Endodermal cell (in vitro differentiated cells): Measurements from ENCODE around the gene NDUFS7. TPM values are rescaled to one million over a fixed set of nuclear protein-coding genes. Genes with fewer than 3 reads are reported as not detected.

Source experiments
- DNase-seq: peaks from one replicate; pipeline ENCODE4 v3.0.0-alpha.2; 2017
- H3K27ac ChIP-seq: 2 replicates; pipeline ENCODE4 v1.5.1; 2013; ENCODE audit warnings: mild to moderate bottlenecking, low read depth, low read length, moderate library complexity
- H3K27me3 ChIP-seq: 2 replicates; pipeline ENCODE4 v1.6.1; 2013; ENCODE audit warnings: mild to moderate bottlenecking, low read length, moderate library complexity; ENCODE audit not compliant: insufficient read depth, control insufficient read depth, poor library complexity, severe bottlenecking
- H3K36me3 ChIP-seq: 2 replicates; pipeline ENCODE4 v1.7.0; 2013; ENCODE audit warnings: mild to moderate bottlenecking, low read length, moderate library complexity; ENCODE audit not compliant: control insufficient read depth, insufficient read depth
- H3K4me1 ChIP-seq: one replicate; pipeline ENCODE4 v1.7.0; 2013; ENCODE audit warnings: low read length; ENCODE audit not compliant: control insufficient read depth, insufficient read depth
- H3K4me3 ChIP-seq: 2 replicates; pipeline ENCODE4 v1.5.1; 2013; ENCODE audit warnings: mild to moderate bottlenecking, low read length, moderate library complexity
- H3K9ac ChIP-seq: 2 replicates; pipeline ENCODE4 v1.6.1; 2013; ENCODE audit warnings: mild to moderate bottlenecking, low read length, moderate library complexity; ENCODE audit not compliant: poor library complexity, severe bottlenecking; ENCODE audit errors: extremely low read depth
- H3K9me3 ChIP-seq: 2 replicates; pipeline ENCODE4 v1.6.1; 2013; ENCODE audit warnings: mild to moderate bottlenecking, low read length, moderate library complexity; ENCODE audit not compliant: control insufficient read depth
- H3K27ac Mint-ChIP-seq: 2 replicates; pipeline ENCODE4 v1.8.0; 2020; ENCODE audit warnings: mixed read lengths
- H3K27me3 Mint-ChIP-seq: 2 replicates; pipeline ENCODE4 v1.8.0; 2021; ENCODE audit warnings: mild to moderate bottlenecking, mixed read lengths; ENCODE audit not compliant: insufficient read depth
- H3K36me3 Mint-ChIP-seq: 2 replicates; pipeline ENCODE4 v1.8.0; 2020; ENCODE audit warnings: low read depth, mixed read lengths
- H3K4me1 Mint-ChIP-seq: 2 replicates; pipeline ENCODE4 v1.8.0; 2020; ENCODE audit warnings: mixed read lengths
- H3K4me3 Mint-ChIP-seq: 2 replicates; pipeline ENCODE4 v1.8.0; 2020; ENCODE audit warnings: mild to moderate bottlenecking, moderate library complexity, mixed read lengths
- H3K9me3 Mint-ChIP-seq: 2 replicates; pipeline ENCODE4 v1.8.0; 2020; ENCODE audit warnings: mild to moderate bottlenecking, mixed read lengths
- CTCF ChIP-seq: fragments of 200-600 bp; sonication (generic); conservative IDR thresholded peaks from 2 replicates; pipeline ENCODE4 v1.5.0; 2021; ENCODE audit warnings: antibody characterized with exemption, mild to moderate bottlenecking
- WGBS, 2 experiments: methylation state at CpG; one replicate each; pipeline versions ENCODE4 v1.1.5 to v1.1.7; 2013; ENCODE audit warnings: missing lambda C conversion rate in 2 of 2, mixed read lengths in 1 of 2; ENCODE audit not compliant: insufficient coverage in 1 of 2, insufficient read length in 1 of 2; 5-methylcytosine and 5-hydroxymethylcytosine counted together
- total RNA-seq, 2 donors: library from RNA; stranded (reverse); fragmentation: NEBNext Ultra II Directional in 1 of 2; extraction: Animal tissue kit (Norgen Biotek cat#: 25700) in 1 of 2; gene quantifications; 2 replicates in 1 of 2; 3 replicates in 1 of 2; pipeline ENCODE4 v1.2.1, GENCODE V29; 2021

The NDUFS7 gene
- total RNA-seq, 2 donors from 2014 or later: 57.0 to 62.5 TPM

- H3K4me3 ChIP-seq: no peak overlapping the region
- Mint-ChIP-seq H3K36me3 (peaks cover 38% of the 10 kb centered on the region), H3K4me1 (no peaks in the 10 kb centered on the region), H3K9me3 (no peaks in the 10 kb centered on the region), H3K27me3 (no peaks in the 10 kb centered on the region), H3K27ac (no peak overlapping the region), H3K4me3 (no peak overlapping the region)
- no peak for TF ChIP-seq CTCF
- H3K4me1 ChIP-seq: no peaks in the 10 kb centered on the region
- H3K9ac ChIP-seq: no peak overlapping the region
- DNase-seq: no peak
- H3K9me3 ChIP-seq: no peaks in the 10 kb centered on the region
- H3K36me3 ChIP-seq: peaks cover 10% of the 10 kb centered on the region
- 98% methylated on average over 12 to 15 of the region's 15 CpGs for WGBS, 2 experiments
- no peaks in the 10 kb centered on the region for H3K27me3 ChIP-seq
- H3K27ac ChIP-seq: no peak overlapping the region
These were observed 8.7 kb downstream of the NDUFS7 start for GRCh38 chr19:1392407-1392806.

GRCh38 chr19:1392939-1393530 lies 9.3 kb downstream of the NDUFS7 start:
- H3K27ac Mint-ChIP-seq: no peak overlapping the region
- Histone ChIP-seq H3K9me3 (no peaks in the 10 kb centered on the region), H3K9ac (no peak overlapping the region), H3K27ac (no peak overlapping the region), H3K27me3 (no peaks in the 10 kb centered on the region), H3K4me1 (no peaks in the 10 kb centered on the region), H3K36me3 (peaks cover 10% of the 10 kb centered on the region), H3K4me3 (no peak overlapping the region)
- no peak for DNase-seq
- H3K4me3 Mint-ChIP-seq: no peak overlapping the region
- H3K9me3 Mint-ChIP-seq: no peaks in the 10 kb centered on the region
- H3K4me1 Mint-ChIP-seq: no peaks in the 10 kb centered on the region
- peaks cover 40% of the 10 kb centered on the region for H3K36me3 Mint-ChIP-seq
- TF ChIP-seq CTCF: no peak
- no peaks in the 10 kb centered on the region for H3K27me3 Mint-ChIP-seq
- WGBS, 2 experiments: 94 to 96% methylated on average over 30 to 37 of the region's 37 CpGs

- 92 to 93% methylated on average over 16 to 17 of the region's 17 CpGs for WGBS, 2 experiments
- no peak for TF ChIP-seq CTCF
- no peak overlapping the region for H3K4me3 Mint-ChIP-seq
- Histone ChIP-seq H3K27me3 (no peaks in the 10 kb centered on the region), H3K4me1 (no peaks in the 10 kb centered on the region), H3K4me3 (no peak overlapping the region), H3K36me3 (peaks cover 6% of the 10 kb centered on the region), H3K9ac (no peak overlapping the region), H3K27ac (no peak overlapping the region), H3K9me3 (no peaks in the 10 kb centered on the region)
- no peak overlapping the region for H3K27ac Mint-ChIP-seq
- H3K36me3 Mint-ChIP-seq: peaks cover 39% of the 10 kb centered on the region
- no peaks in the 10 kb centered on the region for H3K4me1 Mint-ChIP-seq
- no peaks in the 10 kb centered on the region for H3K9me3 Mint-ChIP-seq
- DNase-seq: no peak
- no peaks in the 10 kb centered on the region for H3K27me3 Mint-ChIP-seq
These were observed 10.1 kb downstream of the NDUFS7 start for GRCh38 chr19:1393841-1394240.
